Keratinocyte (primary cell): ENCODE results near the gene ZNF518B. TPM values are rescaled to one million over a fixed set of nuclear protein-coding genes. Genes with fewer than 3 reads are reported as not detected.

ENCODE experiments used
- DNase-seq: peaks from one replicate; pipeline ENCODE4 v3.0.0-alpha.2; 2011; ENCODE audit warnings: low read depth, missing footprints, low spot score
- FAIRE-seq: peaks from 2 replicates; lab custom pipeline; 2011; peaks lifted over from hg19 to GRCh38; lab: Jason Lieb, UNC
- H2AFZ ChIP-seq: 2 replicates; pipeline ENCODE4 v1.6.0; 2012; ENCODE audit warnings: low read length, control low read depth, inconsistent platforms; ENCODE audit not compliant: control insufficient read depth
- H3K27ac ChIP-seq: 2 replicates; pipeline ENCODE4 v1.5.1; 2011; ENCODE audit warnings: low read length; ENCODE audit not compliant: control insufficient read depth, insufficient read depth
- H3K27me3 ChIP-seq: 3 replicates; pipeline ENCODE4 v1.6.0; 2011; ENCODE audit warnings: low read length; ENCODE audit not compliant: control insufficient read depth, insufficient read depth; ENCODE audit errors: extremely low read depth
- H3K36me3 ChIP-seq, 2 experiments: 2 replicates in 1 of 2; 3 replicates in 1 of 2; pipeline ENCODE4 v1.5.1; 2011; ENCODE audit warnings: low read length in 2 of 2, mild to moderate bottlenecking in 1 of 2; ENCODE audit not compliant: control insufficient read depth in 2 of 2, insufficient read depth in 2 of 2; ENCODE audit errors: extremely low read depth in 1 of 2
- H3K4me1 ChIP-seq: 3 replicates; pipeline ENCODE4 v1.5.1; 2011; ENCODE audit warnings: low read length; ENCODE audit not compliant: control insufficient read depth, insufficient read depth; ENCODE audit errors: extremely low read depth
- H3K4me2 ChIP-seq: 3 replicates; pipeline ENCODE4 v1.6.0; 2011; ENCODE audit warnings: low read depth, low read length; ENCODE audit not compliant: control insufficient read depth, insufficient read depth; ENCODE audit errors: extremely low read depth
- H3K4me3 ChIP-seq, 3 experiments: fragments of 200-600 bp in 1 of 3; sonication (generic) in 1 of 3; 2 replicates in 2 of 3; 3 replicates in 1 of 3; pipeline ENCODE4 v1.5.1; 2011 to 2016; ENCODE audit warnings: low read length in 3 of 3, mild to moderate bottlenecking in 3 of 3, control low read depth in 2 of 3, inconsistent platforms in 1 of 3, low read depth in 1 of 3, mixed read lengths in 1 of 3, mixed run types in 1 of 3, moderate library complexity in 1 of 3; ENCODE audit not compliant: control insufficient read depth in 2 of 3, insufficient read depth in 2 of 3; ENCODE audit errors: extremely low read depth in 1 of 3
- H3K79me2 ChIP-seq: 2 replicates; pipeline ENCODE4 v1.6.0; 2012; ENCODE audit warnings: low read length; ENCODE audit not compliant: control insufficient read depth, insufficient read depth
- H3K9ac ChIP-seq: 3 replicates; pipeline ENCODE4 v1.6.0; 2011; ENCODE audit warnings: low read length; ENCODE audit not compliant: control insufficient read depth, insufficient read depth; ENCODE audit errors: extremely low read depth
- H3K9me1 ChIP-seq: 3 replicates; pipeline ENCODE4 v1.6.0; 2011; ENCODE audit warnings: low read length; ENCODE audit not compliant: control insufficient read depth, insufficient read depth; ENCODE audit errors: extremely low read depth
- H3K9me3 ChIP-seq: 2 replicates; pipeline ENCODE4 v1.5.1; 2012; ENCODE audit warnings: low read depth, low read length; ENCODE audit not compliant: control insufficient read depth
- H4K20me1 ChIP-seq: 3 replicates; pipeline ENCODE4 v1.6.0; 2011; ENCODE audit warnings: low read length; ENCODE audit not compliant: control insufficient read depth, insufficient read depth; ENCODE audit errors: extremely low read depth
- CTCF ChIP-seq, 3 experiments: IDR thresholded peaks in 1 of 3; conservative IDR thresholded peaks in 1 of 3; optimal IDR thresholded peaks in 1 of 3; 2 replicates in 2 of 3; 3 replicates in 1 of 3; pipeline versions ENCODE3 to v1.5.1; 2011; ENCODE audit warnings: low read length in 3 of 3, mild to moderate bottlenecking in 3 of 3, moderate library complexity in 2 of 3, control low read depth in 1 of 3, inconsistent platforms in 1 of 3; ENCODE audit not compliant: insufficient read depth in 2 of 3; ENCODE audit errors: extremely low read depth in 1 of 3
- EZH2 ChIP-seq: IDR thresholded peaks from one replicate; pipeline ENCODE4 v1.6.1; 2012; ENCODE audit warnings: inconsistent platforms, mild to moderate bottlenecking, low read length, moderate library complexity
- dilution Hi-C: fragments of 300-500 bp; cut with MboI; formaldehyde crosslinking; loops from one replicate; pipeline ENCODE4 v1.7.0; 2020; ENCODE audit warnings: low sequenced_read_pairs; ENCODE audit not compliant: extremely low pct_ligation_motif_present
- polyA plus RNA-seq, 5 experiments: library from polyadenylated mRNA; depleted of rRNA in 3 of 5; stranded (reverse) in 3 of 5; stranded (forward) in 1 of 5; unstranded in 1 of 5; fragments of >200 nt; gene quantifications; 1 replicate in 1 of 5; 2 replicates in 3 of 5; 3 replicates in 1 of 5; pipeline versions ENCODE4 v1.2.1 to v1.2.3, GENCODE V29; 2011 to 2012; ENCODE audit warnings: missing spikeins in 2 of 5, low read depth in 1 of 5, low replicate concordance in 1 of 5

ZNF518B gene
- polyA plus RNA-seq, 1 donor (not counting 4 experiments of a cell fraction or from before 2014, with no cell fraction given), result 14.2 TPM

GRCh38 chr4:10466161-10466560 is 8.9 kb upstream of the ZNF518B start:
- Histone ChIP-seq H2AFZ (no peak overlapping the region), H3K9ac (no peak overlapping the region), H3K27ac (no peak overlapping the region), H3K9me3 (peaks cover 4% of the 10 kb centered on the region), H3K4me1 (peaks cover 4% of the 10 kb centered on the region), H3K4me3 (no peak overlapping the region), H4K20me1 (no peaks in the 10 kb centered on the region), H3K27me3 (peaks cover 11% of the 10 kb centered on the region), H3K9me1 (no peaks in the 10 kb centered on the region), H3K36me3 (no peaks in the 10 kb centered on the region), H3K4me2 (no peak overlapping the region), H3K79me2 (no peaks in the 10 kb centered on the region)
- TF ChIP-seq EZH2 (no peak), CTCF (optimal IDR thresholded peaks at IDR 0.05 in 1 of 3, IDR thresholded peaks at IDR 0.05 in 1 of 3, conservative IDR thresholded peaks at IDR 0.05 in 1 of 3; ENCODE audit: extremely low read depth in 1 of 3, insufficient read depth in 2 of 3, low read length in 3 of 3) (no peak)
- FAIRE-seq, result no peak
- dilution Hi-C loops, result no loop called here
- no peak for DNase-seq

- H3K4me2 ChIP-seq, result no peak overlapping the region
- TF ChIP-seq EZH2 (no peak), CTCF (optimal IDR thresholded peaks at IDR 0.05 in 1 of 3, IDR thresholded peaks at IDR 0.05 in 1 of 3, conservative IDR thresholded peaks at IDR 0.05 in 1 of 3; ENCODE audit: extremely low read depth in 1 of 3, insufficient read depth in 2 of 3, low read length in 3 of 3) (no peak)
- peaks cover 11% of the 10 kb centered on the region for H3K4me1 ChIP-seq
- FAIRE-seq (no peak), DNase-seq (no peak)
- no peak overlapping the region for H2AFZ ChIP-seq
- dilution Hi-C loops, result no loop called here
- H3K27me3 ChIP-seq, result peaks cover 12% of the 10 kb centered on the region
- H3K79me2 ChIP-seq, result no peaks in the 10 kb centered on the region
- H3K36me3 ChIP-seq, result no peaks in the 10 kb centered on the region
- no peak overlapping the region for H3K9ac ChIP-seq
- H3K27ac ChIP-seq, result no peak overlapping the region
- H3K4me3 ChIP-seq, result no peak overlapping the region
- H3K9me3 ChIP-seq, result peaks cover 4% of the 10 kb centered on the region
- H3K9me1 ChIP-seq, result no peaks in the 10 kb centered on the region
- H4K20me1 ChIP-seq, result no peaks in the 10 kb centered on the region
These were observed 5.7 kb upstream of the ZNF518B start for GRCh38 chr4:10462876-10463275.
